C1 segment of cervical spinal cord (tissue), 14 donors: ENCODE results near the gene SLC44A3.

Experiments
- DNase-seq, 14 donors: peaks; one replicate each; lab custom pipeline; 2025; lab: John Stamatoyannopoulos, UW

The SLC44A3 gene

DNA sequence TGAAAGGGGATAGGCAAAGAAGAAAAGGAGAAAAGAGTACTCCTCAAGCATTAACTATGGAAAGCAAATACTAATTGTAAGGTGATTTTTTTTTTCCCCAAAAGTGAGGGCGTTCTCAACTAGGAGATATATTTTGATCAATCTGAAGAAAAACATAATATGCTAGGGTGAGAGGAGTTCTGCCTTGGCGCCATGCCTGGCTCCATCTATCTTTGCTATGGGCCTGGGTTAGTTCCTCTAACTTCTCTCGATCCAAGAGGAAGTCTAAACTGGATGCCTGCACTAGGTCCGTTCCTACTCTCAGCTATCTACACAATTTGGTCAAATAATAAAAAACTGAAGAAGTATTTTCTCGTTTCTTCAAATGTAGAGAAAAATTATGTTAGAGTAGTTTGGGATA, 86.2 kb downstream of the SLC44A3 start:
- no peak for DNase-seq

GRCh38 chr1:94907136-94907535, 87.0 kb downstream of the SLC44A3 start:
- DNase-seq = no peak

GRCh38 chr1:94908190-94908589, 88.0 kb downstream of the SLC44A3 start:
- no peak for DNase-seq

DNA sequence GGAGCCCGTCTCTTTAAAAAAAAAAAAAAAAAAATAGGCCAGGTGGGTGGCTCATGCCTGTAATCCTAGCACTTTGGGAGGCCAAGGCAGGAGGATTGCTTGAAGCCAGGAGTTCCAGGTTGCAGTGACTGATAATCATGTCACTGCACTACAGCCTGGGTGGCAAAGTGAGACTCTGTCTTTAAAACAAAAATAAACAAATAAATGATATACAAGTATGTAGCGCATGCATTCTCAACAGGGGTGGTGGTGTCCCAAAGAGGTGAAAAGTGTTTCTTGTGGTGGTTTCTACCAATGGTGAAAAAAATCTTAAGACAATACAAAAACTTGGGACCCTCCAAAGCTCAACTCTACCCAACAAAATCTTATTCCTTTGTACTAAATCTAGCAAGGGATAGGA, 88.8 kb downstream of the SLC44A3 start:
- DNase-seq = no peak

DNA sequence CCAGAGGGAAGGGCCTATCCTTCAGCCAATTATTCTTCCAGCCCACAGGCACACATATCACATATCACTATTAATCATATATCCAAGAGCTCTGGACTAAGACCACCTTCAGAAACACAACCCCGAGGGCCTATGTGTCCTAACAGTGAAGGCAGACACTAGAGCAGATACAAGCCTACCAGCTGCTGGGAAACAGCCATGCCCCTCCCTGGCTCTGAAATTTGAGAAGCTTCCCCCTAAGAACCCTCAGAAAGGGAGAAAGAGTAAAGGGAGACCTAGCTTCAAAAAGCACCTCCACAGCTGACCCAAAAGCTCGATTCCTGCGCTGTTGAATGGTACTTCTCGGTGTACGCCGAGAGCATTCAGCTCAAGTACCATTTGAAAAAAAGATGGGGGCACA, 89.3 kb downstream of the SLC44A3 start:
- no peak for DNase-seq

- no peak for DNase-seq
Observed at GRCh38 chr1:94912263-94913184, 92.4 kb downstream of the SLC44A3 start.

DNA sequence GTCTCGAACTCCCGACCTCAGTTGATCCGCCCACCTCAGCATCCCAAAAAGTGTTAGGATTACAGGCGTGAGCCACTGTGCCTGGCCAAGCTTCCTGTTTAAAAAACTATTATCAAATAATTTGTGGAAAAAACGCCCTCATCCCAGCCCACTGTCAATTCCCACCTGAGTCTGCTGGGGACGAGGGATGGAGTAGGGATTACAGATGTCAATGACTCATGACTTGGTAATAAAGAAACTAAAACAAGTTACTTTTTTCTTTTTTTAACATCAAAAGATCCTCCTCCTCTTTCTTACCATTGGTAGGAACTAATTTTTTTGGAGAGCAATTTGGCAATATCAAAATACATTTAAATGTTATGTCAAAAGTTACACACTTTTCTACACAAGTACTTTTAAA, 97.1 kb downstream of the SLC44A3 start:
- no peak for DNase-seq

DNA sequence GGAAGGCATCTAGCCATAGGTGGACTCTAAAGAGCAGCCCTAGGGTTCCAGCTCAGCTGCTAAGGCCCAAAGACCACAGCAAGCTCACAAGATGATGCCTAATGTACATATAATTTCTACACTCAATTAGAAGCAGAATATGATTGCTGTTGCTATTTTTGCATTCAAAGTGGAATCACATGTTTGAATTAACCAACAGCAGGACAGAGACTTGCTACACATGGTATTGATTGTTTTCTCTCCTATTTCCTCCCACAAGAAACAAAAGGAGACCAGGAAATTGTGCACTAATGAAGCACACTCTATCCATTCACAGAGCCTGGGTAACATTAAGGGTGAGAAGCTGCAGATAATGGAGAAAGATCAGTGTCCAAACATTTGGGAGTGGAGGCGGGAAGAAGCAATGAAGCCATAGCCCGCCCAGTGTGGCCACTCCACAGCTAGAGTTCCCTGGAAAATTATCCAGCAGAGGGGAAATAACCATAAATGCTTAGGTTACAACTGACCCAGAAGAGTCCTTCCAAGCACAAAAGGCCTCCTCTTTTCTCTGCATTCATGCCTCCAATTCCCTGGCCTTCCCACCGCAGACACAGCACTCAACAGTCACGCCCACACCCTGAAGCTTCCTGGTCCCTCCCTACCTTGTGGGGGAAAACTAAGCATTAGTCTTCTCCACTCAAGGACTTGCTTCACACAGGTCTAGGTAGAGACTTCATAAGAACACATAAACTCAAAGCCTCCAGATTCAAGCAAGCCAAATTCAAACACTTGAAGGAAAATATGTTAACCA, 99.3 kb downstream of the SLC44A3 start:
- DNase-seq = no peak

- DNase-seq = no peak
Observed at GRCh38 chr1:94920061-94920460, 99.9 kb downstream of the SLC44A3 start.

DNA sequence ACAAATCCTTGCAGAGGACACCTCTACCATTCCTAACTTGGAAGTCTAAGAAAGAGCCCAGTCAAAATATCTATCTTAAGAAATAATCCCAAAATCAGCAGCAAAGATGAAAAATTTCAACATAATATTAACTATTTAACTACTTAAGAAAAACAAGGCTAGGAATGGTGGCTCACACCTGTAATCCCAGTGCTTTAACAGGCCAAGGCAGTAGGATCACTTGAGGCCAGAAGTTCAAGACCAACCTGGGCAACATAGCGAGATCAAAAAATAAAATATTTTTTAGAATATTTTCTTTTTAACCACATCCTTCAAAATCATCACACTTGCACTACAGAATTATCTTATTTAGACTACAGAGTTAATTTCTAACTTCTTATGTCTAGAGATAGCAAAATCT, 101.8 kb downstream of the SLC44A3 start:
- DNase-seq = no peak

DNA sequence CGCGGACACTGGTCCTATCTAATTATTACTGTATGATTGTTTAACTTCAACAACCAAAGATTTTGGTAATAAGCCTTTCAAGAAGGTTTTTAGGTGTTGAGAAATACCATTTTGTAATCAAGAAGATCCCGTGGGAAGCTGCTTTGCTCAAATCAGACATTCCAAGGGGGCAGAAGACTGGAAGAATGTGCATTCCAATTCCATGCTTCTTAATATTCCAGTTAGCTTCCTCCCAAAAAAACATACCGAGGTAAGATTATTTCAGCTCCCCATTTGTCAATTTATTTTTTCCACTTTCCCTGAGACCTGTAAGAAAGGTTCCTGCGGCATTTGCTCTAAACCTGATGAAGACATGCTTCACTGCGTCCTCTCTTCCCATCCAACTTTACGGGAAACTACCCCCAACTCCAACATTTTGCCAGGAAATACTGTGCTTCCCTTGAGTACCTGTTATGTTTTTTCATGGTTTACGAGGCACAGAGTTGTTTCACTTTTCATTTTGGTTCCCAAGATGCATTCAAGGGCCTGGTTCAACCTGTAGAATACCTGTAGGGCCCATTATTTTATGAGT, 102.7 kb downstream of the SLC44A3 start:
- no peak for DNase-seq

DNA sequence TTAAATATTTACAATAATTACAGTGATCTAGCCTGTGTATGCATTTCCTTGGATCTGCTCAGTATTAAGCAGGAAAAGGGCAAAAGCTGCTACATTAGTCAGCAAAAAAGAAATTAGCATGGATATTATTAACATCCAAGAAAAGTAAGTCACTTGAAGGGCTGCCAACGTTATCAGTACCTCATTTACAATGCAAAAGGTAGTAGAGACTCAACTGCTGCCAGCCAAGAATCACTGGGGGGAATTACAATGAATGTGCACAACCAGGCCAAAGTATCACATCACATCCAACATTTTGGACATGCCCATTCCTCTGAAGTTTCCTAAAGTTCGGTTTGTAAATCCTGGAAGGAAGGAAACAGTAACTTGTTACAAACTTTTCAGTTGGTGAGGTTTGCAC, 104.8 kb downstream of the SLC44A3 start:
- peak in 1 of 14 donors; percentile 26 for DNase-seq

- DNase-seq = peak in 13 of 14 donors; percentile 15 to 76 (median 63)
Observed at GRCh38 chr1:94925561-94926125, 105.5 kb downstream of the SLC44A3 start.

DNA sequence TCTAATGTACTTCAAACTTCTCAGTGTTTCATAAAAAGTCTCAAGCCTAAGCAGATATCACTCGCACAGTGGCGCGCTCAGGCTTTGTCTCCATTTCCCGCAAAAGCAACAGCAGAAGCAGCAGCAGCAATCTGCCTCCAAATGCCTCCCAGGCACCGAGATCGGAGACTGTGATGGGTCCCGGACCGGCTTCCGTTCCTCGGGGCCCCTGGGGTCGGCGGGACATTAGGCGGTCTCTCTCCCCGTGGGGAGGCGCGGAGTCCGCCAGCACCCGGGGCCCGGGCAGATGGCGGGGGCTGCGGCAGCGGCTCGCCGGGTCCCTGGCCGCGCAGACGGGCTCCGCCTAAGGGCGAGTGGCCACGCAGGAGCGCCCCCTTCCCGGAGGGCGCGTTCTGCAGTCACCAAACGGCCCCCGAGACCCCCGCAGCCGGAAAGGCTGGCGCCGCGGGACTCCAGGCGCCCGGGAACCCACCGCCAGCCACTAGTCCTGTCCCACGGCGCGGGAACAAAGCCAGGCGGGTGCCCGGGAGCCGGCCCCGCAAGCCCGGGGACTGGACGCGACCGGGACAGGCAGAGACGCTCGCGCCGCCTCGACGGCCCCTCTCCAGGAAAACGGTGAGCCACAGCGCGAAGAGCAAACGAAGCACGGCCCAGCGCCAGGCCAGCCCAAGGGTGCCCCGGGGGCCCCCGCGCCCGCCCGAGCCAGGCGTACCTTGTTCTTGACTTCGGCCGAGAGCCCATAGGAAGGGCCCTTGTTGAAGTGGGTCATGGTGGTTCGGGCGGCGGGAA, 106.2 kb downstream of the SLC44A3 start:
- DNase-seq = peak in 12 of 14 donors; percentile 36 to 86 (median 74)

GRCh38 chr1:94926915-94927404, 106.8 kb downstream of the SLC44A3 start, which contains the start of gene CNN3:
Gene CNN3 (minus strand): TSS chr1:94927110. CDS start chr1:94926894, 216 bp downstream.
- DNase-seq = peak; percentile 49 to 96 (median 88)

DNA sequence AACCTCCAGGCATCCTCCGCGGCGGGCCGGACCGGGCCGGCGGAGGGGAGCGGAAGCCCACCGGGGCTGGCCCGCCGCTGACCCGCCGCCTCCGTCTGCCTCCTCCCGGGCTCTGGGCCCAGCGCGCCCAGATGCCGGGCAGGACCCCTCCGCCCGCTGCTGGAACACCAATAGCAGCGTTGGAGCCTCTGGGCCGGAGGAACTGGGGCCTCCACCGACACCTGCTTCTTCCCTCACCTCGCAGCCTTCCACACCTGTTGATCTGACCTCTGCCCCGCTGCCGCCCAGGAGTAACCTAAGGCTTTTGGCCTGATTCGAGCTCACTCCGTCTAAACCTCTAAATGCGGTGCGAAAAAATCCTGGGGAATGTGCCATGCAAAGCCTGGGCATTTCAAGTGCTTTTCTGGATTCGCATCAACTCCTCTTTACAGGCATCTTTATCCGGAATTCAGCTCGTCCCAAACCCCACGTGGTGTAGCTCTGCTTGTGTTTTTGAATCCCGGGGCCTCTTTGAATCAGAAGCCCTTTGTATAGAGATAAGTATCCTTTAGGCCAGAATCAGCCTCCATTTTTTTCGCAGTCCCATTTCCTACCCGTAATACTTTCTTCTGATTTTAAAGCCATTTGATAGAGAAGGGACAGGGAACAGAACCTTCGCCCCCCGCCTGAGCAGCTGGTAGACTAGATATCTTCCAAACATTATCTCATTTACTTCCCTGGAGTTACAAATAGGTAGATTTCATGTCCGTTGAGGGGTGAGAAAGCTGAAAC, 107.4 kb downstream of the SLC44A3 start:
- DNase-seq = peak in 9 of 14 donors; percentile 52 to 85 (median 72)

- DNase-seq = peak in 1 of 14 donors; percentile 38
Observed at GRCh38 chr1:94928293-94928939, 108.3 kb downstream of the SLC44A3 start.

DNA sequence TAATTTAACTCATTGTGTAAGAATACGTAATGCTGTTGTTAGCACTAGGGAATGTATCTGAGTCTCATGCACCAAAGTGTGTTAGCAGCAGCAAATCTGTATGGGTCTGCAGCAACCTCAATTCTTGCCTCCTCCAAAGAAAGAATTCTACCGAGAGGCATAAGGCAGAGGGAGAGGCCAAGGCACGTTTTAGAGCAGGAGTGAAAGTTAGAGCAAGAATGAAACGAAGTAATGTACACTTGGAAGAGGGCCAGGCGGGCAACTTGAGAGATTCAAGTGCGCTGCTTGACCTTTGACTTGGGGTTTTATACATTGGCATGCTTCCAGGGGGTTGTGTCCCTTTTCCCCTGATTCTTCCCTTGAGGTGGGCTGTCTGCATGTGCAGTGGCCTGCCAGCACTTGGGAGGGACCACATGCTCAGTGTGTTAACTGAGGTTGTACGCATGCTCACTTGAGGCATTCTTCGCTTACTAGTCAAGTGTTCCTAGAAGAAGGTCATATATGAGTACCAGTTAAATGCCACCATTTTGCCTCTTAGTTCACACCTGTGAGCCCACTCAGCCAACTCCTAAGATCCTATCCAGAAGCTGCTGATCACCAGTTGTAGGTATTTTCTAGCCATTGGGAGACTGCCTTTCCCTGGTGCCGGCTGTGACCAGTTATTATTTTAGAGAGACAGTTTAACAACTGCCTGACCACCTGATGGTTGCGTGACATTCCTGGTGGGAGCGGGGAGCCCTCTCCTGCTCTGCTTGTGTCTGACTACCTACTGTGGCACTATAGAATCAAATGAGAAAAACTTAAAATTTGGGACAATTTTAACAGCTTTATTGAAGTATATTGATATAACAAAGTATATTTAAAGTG, 109.4 kb downstream of the SLC44A3 start:
- no peak for DNase-seq
